ENCODE data around the gene TSEN34.

TSEN34 gene

DNA sequence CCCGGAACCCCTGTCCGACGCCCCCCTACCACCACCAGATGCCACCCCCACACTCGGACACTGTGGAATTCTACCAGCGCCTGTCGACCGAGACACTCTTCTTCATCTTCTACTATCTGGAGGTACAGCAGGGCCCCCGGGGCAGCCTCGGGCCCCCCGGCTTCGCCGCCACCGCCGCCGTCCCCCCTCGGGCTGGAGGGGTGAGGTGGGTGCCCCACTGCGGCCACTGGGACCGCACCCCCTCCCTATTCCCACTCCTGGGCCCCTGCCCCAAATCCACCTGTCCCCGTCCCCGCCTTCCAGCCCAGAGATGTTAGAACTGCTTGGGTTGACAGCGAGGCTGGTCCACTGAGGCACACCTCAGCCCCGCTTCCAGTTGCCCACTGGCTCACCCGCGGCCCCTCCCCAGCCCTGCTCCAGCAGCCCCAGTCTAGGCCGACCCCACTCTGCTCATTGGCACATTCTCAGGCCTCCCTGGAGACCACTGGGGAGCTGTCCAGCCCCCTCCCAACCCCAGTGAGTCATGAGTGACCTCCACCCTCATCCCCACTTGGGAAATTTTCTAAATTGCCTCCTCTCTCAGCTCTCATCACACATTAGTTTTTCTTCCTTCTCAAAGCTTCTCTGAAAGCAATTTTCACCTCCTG is 38.1 kb upstream of the TSEN34 start:
- no peak overlapping the region for H3K4me3 ChIP-seq (ENCODE audit: insufficient read depth, low read depth, low read length)
- no peaks in the 10 kb centered on the region for H3K4me1 ChIP-seq (ENCODE audit: control insufficient read depth, insufficient read depth, low read length)
- no peak overlapping the region for H3K27ac ChIP-seq (ENCODE audit: insufficient read depth, low read depth, low read length, poor library complexity, severe bottlenecking)
- no peaks in the 10 kb centered on the region for H3K9me3 ChIP-seq (ENCODE audit: control insufficient read depth, low read length)
- peaks cover 75% of the 10 kb centered on the region for H3K36me3 ChIP-seq (ENCODE audit: control insufficient read depth, insufficient read depth, low read length)
- WGBS, 2 experiments, result 97 to 98% methylated on average over 25 of the region's 25 CpGs
- H3K27me3 ChIP-seq (ENCODE audit: control insufficient read depth, insufficient read depth, low read length, poor library complexity, severe bottlenecking), result no peaks in the 10 kb centered on the region

GRCh38 chr19:54153731-54154326 is 37.3 kb upstream of the TSEN34 start:
- WGBS, 2 experiments, result 91% methylated on average over 10 of the region's 10 CpGs
- peaks cover 6% of the 10 kb centered on the region for H3K4me1 ChIP-seq (ENCODE audit: control insufficient read depth, insufficient read depth, low read length)
- no peaks in the 10 kb centered on the region for H3K27me3 ChIP-seq (ENCODE audit: control insufficient read depth, insufficient read depth, low read length, poor library complexity, severe bottlenecking)
- H3K36me3 ChIP-seq (ENCODE audit: control insufficient read depth, insufficient read depth, low read length), result peaks cover 67% of the 10 kb centered on the region
- H3K9me3 ChIP-seq (ENCODE audit: control insufficient read depth, low read length), result no peaks in the 10 kb centered on the region
- no peak overlapping the region for H3K4me3 ChIP-seq (ENCODE audit: insufficient read depth, low read depth, low read length)
- H3K27ac ChIP-seq (ENCODE audit: insufficient read depth, low read depth, low read length, poor library complexity, severe bottlenecking), result no peak overlapping the region

DNA sequence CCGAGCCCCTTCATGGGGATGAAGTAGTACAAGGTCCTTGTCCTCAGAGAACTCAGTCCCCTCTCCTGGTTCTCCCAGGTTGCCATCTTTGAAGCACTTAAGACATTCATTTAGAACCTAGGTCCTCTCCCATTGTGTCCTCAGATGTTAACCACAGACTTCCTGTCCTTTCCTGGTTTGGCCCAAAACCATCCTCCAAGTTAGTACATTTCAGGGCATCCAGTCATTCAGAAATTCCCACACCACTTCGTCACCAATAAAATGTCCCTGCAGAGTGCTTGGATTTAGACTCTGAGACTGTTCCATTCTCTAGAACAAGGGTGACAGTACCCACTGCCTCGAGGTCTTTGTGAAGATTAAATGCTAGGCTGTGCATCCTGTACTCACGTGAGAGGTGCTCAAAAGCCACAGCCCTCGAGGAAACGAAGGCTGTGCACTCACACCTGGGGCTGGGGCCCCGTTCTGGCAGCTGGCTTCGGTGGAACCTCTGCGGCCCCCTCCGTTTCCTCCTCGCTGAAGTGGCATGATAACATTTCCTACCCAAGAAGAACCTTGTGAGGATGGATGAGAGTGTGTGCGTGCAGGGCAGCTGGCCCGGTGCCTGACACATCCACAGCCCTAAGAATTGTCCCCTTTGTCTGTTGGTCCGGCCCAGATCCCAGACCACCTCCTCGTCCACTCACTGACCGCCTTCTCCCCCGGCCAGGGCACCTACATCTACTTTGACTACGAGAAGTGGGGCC is 36.3 kb upstream of the TSEN34 start:
- WGBS, 2 experiments, result 94 to 96% methylated on average over 18 of the region's 18 CpGs

GRCh38 chr19:54155694-54156093 is 35.4 kb upstream of the TSEN34 start:
- Histone ChIP-seq H3K4me3 (ENCODE audit: insufficient read depth, low read depth, low read length) (no peak overlapping the region), H3K4me1 (ENCODE audit: control insufficient read depth, insufficient read depth, low read length) (peaks cover 9% of the 10 kb centered on the region), H3K27ac (ENCODE audit: insufficient read depth, low read depth, low read length, poor library complexity, severe bottlenecking) (no peak overlapping the region), H3K9me3 (ENCODE audit: control insufficient read depth, low read length) (no peaks in the 10 kb centered on the region), H3K27me3 (ENCODE audit: control insufficient read depth, insufficient read depth, low read length, poor library complexity, severe bottlenecking) (no peaks in the 10 kb centered on the region), H3K36me3 (ENCODE audit: control insufficient read depth, insufficient read depth, low read length) (peaks cover 53% of the 10 kb centered on the region)
- WGBS, 2 experiments, result 93 to 94% methylated on average over 19 of the region's 19 CpGs

More for the DNA sequence above, 36.3 kb upstream of the TSEN34 start:
- Histone ChIP-seq H3K27ac (ENCODE audit: insufficient read depth, low read depth, low read length, poor library complexity, severe bottlenecking) (no peak overlapping the region), H3K36me3 (ENCODE audit: control insufficient read depth, insufficient read depth, low read length) (peaks cover 58% of the 10 kb centered on the region), H3K4me3 (ENCODE audit: insufficient read depth, low read depth, low read length) (no peak overlapping the region), H3K9me3 (ENCODE audit: control insufficient read depth, low read length) (no peaks in the 10 kb centered on the region), H3K27me3 (ENCODE audit: control insufficient read depth, insufficient read depth, low read length, poor library complexity, severe bottlenecking) (no peaks in the 10 kb centered on the region), H3K4me1 (ENCODE audit: control insufficient read depth, insufficient read depth, low read length) (peaks cover 8% of the 10 kb centered on the region)

GRCh38 chr19:54156490-54156889 is 34.6 kb upstream of the TSEN34 start:
- WGBS, 2 experiments, result 90 to 94% methylated on average over 11 of the region's 11 CpGs

DNA sequence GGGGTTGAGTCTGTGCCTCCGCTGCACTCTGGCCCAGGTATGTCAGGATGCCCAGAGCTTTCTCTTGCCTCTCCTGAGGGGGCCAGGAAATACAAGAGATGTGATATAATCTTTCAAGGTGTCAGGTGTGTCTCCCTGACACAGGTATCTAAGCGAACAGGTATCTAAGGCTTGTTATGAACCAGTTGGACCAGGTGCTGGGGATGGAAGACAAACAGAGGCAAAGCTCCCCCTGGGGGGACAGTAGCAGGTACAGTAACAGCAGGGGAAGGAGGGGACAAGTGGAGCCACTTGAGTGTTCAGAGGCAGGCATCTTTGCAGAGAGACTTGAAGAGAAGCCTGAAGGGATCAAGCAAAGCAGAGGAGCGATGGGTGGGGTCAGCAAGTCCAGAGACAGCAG is 34.2 kb upstream of the TSEN34 start:
- Histone ChIP-seq H3K27me3 (ENCODE audit: control insufficient read depth, insufficient read depth, low read length, poor library complexity, severe bottlenecking) (no peaks in the 10 kb centered on the region), H3K27ac (ENCODE audit: insufficient read depth, low read depth, low read length, poor library complexity, severe bottlenecking) (no peak overlapping the region), H3K4me1 (ENCODE audit: control insufficient read depth, insufficient read depth, low read length) (peaks cover 15% of the 10 kb centered on the region), H3K4me3 (ENCODE audit: insufficient read depth, low read depth, low read length) (no peak overlapping the region), H3K9me3 (ENCODE audit: control insufficient read depth, low read length) (no peaks in the 10 kb centered on the region), H3K36me3 (ENCODE audit: control insufficient read depth, insufficient read depth, low read length) (peaks cover 44% of the 10 kb centered on the region)
- WGBS, 2 experiments, result 94 to 95% methylated on average over 3 of the region's 3 CpGs

More at GRCh38 chr19:54156490-54156889, 34.6 kb upstream of the TSEN34 start:
- Histone ChIP-seq H3K27me3 (ENCODE audit: control insufficient read depth, insufficient read depth, low read length, poor library complexity, severe bottlenecking) (no peaks in the 10 kb centered on the region), H3K4me1 (ENCODE audit: control insufficient read depth, insufficient read depth, low read length) (peaks cover 15% of the 10 kb centered on the region), H3K9me3 (ENCODE audit: control insufficient read depth, low read length) (no peaks in the 10 kb centered on the region), H3K27ac (ENCODE audit: insufficient read depth, low read depth, low read length, poor library complexity, severe bottlenecking) (no peak overlapping the region), H3K4me3 (ENCODE audit: insufficient read depth, low read depth, low read length) (no peak overlapping the region), H3K36me3 (ENCODE audit: control insufficient read depth, insufficient read depth, low read length) (peaks cover 49% of the 10 kb centered on the region)

DNA sequence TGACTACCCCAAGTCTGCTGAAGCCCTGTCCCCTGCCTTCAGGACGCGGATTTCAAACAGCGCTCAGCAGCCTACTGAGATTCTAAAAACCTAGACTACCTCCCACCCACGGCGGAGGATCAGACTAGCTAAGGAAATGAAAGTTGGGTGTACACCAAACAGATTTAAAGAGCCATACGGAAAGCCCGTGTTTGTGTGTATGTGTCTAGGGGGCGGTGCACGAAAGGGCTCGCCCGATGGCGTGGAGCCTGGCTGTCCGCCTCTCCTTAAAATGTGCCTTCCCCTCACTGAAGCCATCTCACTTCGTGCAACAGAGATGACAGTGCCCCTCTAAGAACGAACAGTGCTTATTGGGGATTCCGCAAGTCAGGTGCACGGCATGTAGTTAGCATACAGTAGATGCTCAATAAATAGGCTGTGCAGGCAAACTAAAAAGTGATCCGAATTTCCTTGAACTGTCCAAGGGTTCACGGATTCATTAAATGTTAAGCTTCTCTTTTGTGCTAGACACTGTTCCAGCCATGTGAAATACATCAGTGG is 32.2 kb upstream of the TSEN34 start:
- no peaks in the 10 kb centered on the region for H3K27me3 ChIP-seq (ENCODE audit: control insufficient read depth, insufficient read depth, low read length, poor library complexity, severe bottlenecking)
- H3K27ac ChIP-seq (ENCODE audit: insufficient read depth, low read depth, low read length, poor library complexity, severe bottlenecking), result peak overlapping the region; percentile 36
- H3K4me3 ChIP-seq (ENCODE audit: insufficient read depth, low read depth, low read length), result peak overlapping the region; percentile 78
- peaks cover 25% of the 10 kb centered on the region for H3K36me3 ChIP-seq (ENCODE audit: control insufficient read depth, insufficient read depth, low read length)
- 30 to 35% methylated on average over 19 of the region's 19 CpGs for WGBS, 2 experiments
- peaks cover 15% of the 10 kb centered on the region for H3K4me1 ChIP-seq (ENCODE audit: control insufficient read depth, insufficient read depth, low read length)
- no peaks in the 10 kb centered on the region for H3K9me3 ChIP-seq (ENCODE audit: control insufficient read depth, low read length)

GRCh38 chr19:54159352-54160181 is 31.5 kb upstream of the TSEN34 start, which contains the start of gene LENG1:
LENG1 (minus strand) TSS chr19:54159721; CDS start chr19:54159695, 26 bp downstream.
- peak within 1 kb of the TSS; percentile 69 for H3K27ac ChIP-seq (ENCODE audit: insufficient read depth, low read depth, low read length, poor library complexity, severe bottlenecking)
- peak within 1 kb of the TSS; percentile 88 for H3K4me3 ChIP-seq (ENCODE audit: insufficient read depth, low read depth, low read length)
- H3K4me1 ChIP-seq (ENCODE audit: control insufficient read depth, insufficient read depth, low read length), result peaks cover 15% of the 10 kb centered on the region
- no peaks in the 10 kb centered on the region for H3K9me3 ChIP-seq (ENCODE audit: control insufficient read depth, low read length)
- 0% methylated on average over 72 of the region's 72 CpGs for WGBS, 2 experiments
- peaks cover 4% of the 10 kb centered on the region for H3K27me3 ChIP-seq (ENCODE audit: control insufficient read depth, insufficient read depth, low read length, poor library complexity, severe bottlenecking)
- peaks cover 18% of the 10 kb centered on the region for H3K36me3 ChIP-seq (ENCODE audit: control insufficient read depth, insufficient read depth, low read length)

- H3K4me3 ChIP-seq (ENCODE audit: insufficient read depth, low read depth, low read length), result peak overlapping the region; percentile 88
- H3K27ac ChIP-seq (ENCODE audit: insufficient read depth, low read depth, low read length, poor library complexity, severe bottlenecking), result peak overlapping the region; percentile 69
- H3K36me3 ChIP-seq (ENCODE audit: control insufficient read depth, insufficient read depth, low read length), result peaks cover 13% of the 10 kb centered on the region
- 3 to 4% methylated on average over 28 of the region's 28 CpGs for WGBS, 2 experiments
- peaks cover 4% of the 10 kb centered on the region for H3K27me3 ChIP-seq (ENCODE audit: control insufficient read depth, insufficient read depth, low read length, poor library complexity, severe bottlenecking)
- H3K9me3 ChIP-seq (ENCODE audit: control insufficient read depth, low read length), result no peaks in the 10 kb centered on the region
- peaks cover 15% of the 10 kb centered on the region for H3K4me1 ChIP-seq (ENCODE audit: control insufficient read depth, insufficient read depth, low read length)
These were observed 30.8 kb upstream of the TSEN34 start for GRCh38 chr19:54160182-54160811.

Data from ectodermal cell (in vitro differentiated cells).